GM23338 (cell line): ENCODE data around the gene WDR54. TPM values are rescaled to one million over a fixed set of nuclear protein-coding genes. Genes with fewer than 3 reads are reported as not detected.

ENCODE experiments used
- ATAC-seq: fragments of 200-7000 bp; cut with Tn5 transposase; 3 replicates; pipeline ENCODE4 v1.9.1; 2020
- DNase-seq: peaks from one replicate; pipeline ENCODE4 v3.0.0-alpha.2; 2015; ENCODE audit warnings: low spot score
- H2AFZ ChIP-seq: fragments of 200-600 bp; sonication (generic); 2 replicates; pipeline ENCODE4 v1.8.0; 2016; ENCODE audit warnings: antibody characterized with exemption, mild to moderate bottlenecking, moderate library complexity
- H3F3A ChIP-seq: fragments of 200-600 bp; sonication (generic); replicated peaks from 2 replicates; pipeline ENCODE4 v1.8.0; 2017; ENCODE audit warnings: antibody characterized with exemption, mixed run types, low read depth
- H3K27ac ChIP-seq: fragments of 200-600 bp; sonication (generic); 2 replicates; pipeline ENCODE4 v1.6.1; 2016; ENCODE audit warnings: low read depth
- H3K27me3 ChIP-seq: fragments of 200-600 bp; sonication (generic); 2 replicates; pipeline ENCODE4 v1.8.0; 2016; ENCODE audit warnings: mild to moderate bottlenecking, mixed run types, moderate library complexity; ENCODE audit not compliant: insufficient read depth
- H3K36me3 ChIP-seq: fragments of 200-600 bp; sonication (generic); 2 replicates; pipeline ENCODE4 v1.8.0; 2016; ENCODE audit warnings: mild to moderate bottlenecking; ENCODE audit not compliant: insufficient read depth
- H3K4me1 ChIP-seq: fragments of 200-600 bp; sonication (generic); 2 replicates; pipeline ENCODE4 v1.8.0; 2016; ENCODE audit warnings: mild to moderate bottlenecking, moderate library complexity; ENCODE audit not compliant: insufficient read depth
- H3K4me2 ChIP-seq: fragments of 200-600 bp; sonication (generic); 2 replicates; pipeline ENCODE4 v1.7.1; 2017; ENCODE audit warnings: mixed run types
- H3K4me3 ChIP-seq: fragments of 200-600 bp; sonication (generic); 2 replicates; pipeline ENCODE4 v1.6.1; 2016; ENCODE audit warnings: mixed run types
- H3K79me2 ChIP-seq: fragments of 200-600 bp; sonication (generic); replicated peaks from 2 replicates; pipeline ENCODE4 v1.8.0; 2017; ENCODE audit warnings: mild to moderate bottlenecking; ENCODE audit not compliant: insufficient read depth
- H3K9me2 ChIP-seq: fragments of 200-600 bp; sonication (generic); 2 replicates; pipeline ENCODE4 v1.8.0; 2017; ENCODE audit not compliant: insufficient read depth
- H4K20me1 ChIP-seq: fragments of 200-600 bp; sonication (generic); replicated peaks from 2 replicates; pipeline ENCODE4 v1.8.0; 2017; ENCODE audit warnings: mild to moderate bottlenecking; ENCODE audit not compliant: insufficient read depth
- H3K27ac Mint-ChIP-seq: 2 replicates; pipeline ENCODE4 v1.8.0; 2020; ENCODE audit warnings: inconsistent platforms, mild to moderate bottlenecking, moderate library complexity, mixed read lengths
- H3K27me3 Mint-ChIP-seq: 3 replicates; pipeline ENCODE4 v1.8.0; 2022; ENCODE audit warnings: low read depth, mild to moderate bottlenecking, moderate library complexity, mixed read lengths, inconsistent platforms; ENCODE audit not compliant: insufficient read depth, poor library complexity
- H3K36me3 Mint-ChIP-seq: 3 replicates; pipeline ENCODE4 v1.8.0; 2021; ENCODE audit warnings: low read depth, mild to moderate bottlenecking, inconsistent platforms, moderate library complexity, mixed read lengths
- H3K4me1 Mint-ChIP-seq: 3 replicates; pipeline ENCODE4 v1.8.0; 2020; ENCODE audit warnings: mild to moderate bottlenecking, inconsistent platforms, mixed read lengths
- H3K4me3 Mint-ChIP-seq: 3 replicates; pipeline ENCODE4 v1.8.0; 2021; ENCODE audit warnings: moderate library complexity, mild to moderate bottlenecking, inconsistent platforms, mixed read lengths
- H3K9me3 Mint-ChIP-seq: 3 replicates; pipeline ENCODE4 v1.8.0; 2020; ENCODE audit warnings: moderate library complexity, mild to moderate bottlenecking, inconsistent platforms, mixed read lengths
- CREB1 ChIP-seq: fragments of 250-450 bp; sonication (Bioruptor Pico); IDR thresholded peaks from 2 replicates; pipeline ENCODE4 v1.5.0; 2020; ENCODE audit warnings: low read depth, mild to moderate bottlenecking, moderate library complexity
- CTCF ChIP-seq, 2 experiments: fragments of 200-600 bp in 1 of 2; sonication (generic) in 1 of 2; conservative IDR thresholded peaks; 2 replicates each; pipeline versions ENCODE4 v1.5.1 to v1.6.1; 2016 to 2017; ENCODE audit warnings: antibody characterized with exemption in 2 of 2, low read depth in 2 of 2, mild to moderate bottlenecking in 2 of 2, moderate library complexity in 1 of 2
- ETS1 ChIP-seq: IDR thresholded peaks from 2 replicates; pipeline ENCODE4 v1.6.1; 2016; ENCODE audit warnings: antibody characterized with exemption
- EZH2 ChIP-seq: fragments of 200-600 bp; sonication (generic); IDR thresholded peaks from one replicate; pipeline ENCODE4 v1.8.0; 2017; ENCODE audit warnings: antibody characterized with exemption, mild to moderate bottlenecking, low read depth; ENCODE audit not compliant: unreplicated experiment
- EZH2phosphoT487 ChIP-seq: fragments of 200-600 bp; sonication (generic); IDR thresholded peaks from one replicate; pipeline ENCODE4 v1.8.1; 2018; ENCODE audit warnings: antibody characterized with exemption; ENCODE audit not compliant: unreplicated experiment
- JUNB ChIP-seq: IDR thresholded peaks from one replicate; pipeline ENCODE4 v1.6.1; 2016; ENCODE audit warnings: antibody characterized with exemption; ENCODE audit not compliant: unreplicated experiment
- NANOG ChIP-seq: IDR thresholded peaks from 2 replicates; pipeline ENCODE4 v1.6.1; 2016; ENCODE audit warnings: antibody characterized with exemption, borderline replicate concordance
- POLR2AphosphoS5 ChIP-seq: IDR thresholded peaks from 2 replicates; pipeline ENCODE4 v1.6.1; 2016; ENCODE audit warnings: antibody characterized with exemption, low read depth
- REST ChIP-seq: IDR thresholded peaks from one replicate; pipeline ENCODE4 v1.6.1; 2018; ENCODE audit warnings: antibody characterized with exemption; ENCODE audit not compliant: unreplicated experiment
- STAT1 ChIP-seq: IDR thresholded peaks from one replicate; pipeline ENCODE4 v1.6.1; 2016; ENCODE audit warnings: antibody characterized with exemption; ENCODE audit not compliant: unreplicated experiment
- ZNF114 ChIP-seq: fragments of 250-450 bp; sonication (Bioruptor Pico); IDR thresholded peaks from 2 replicates; pipeline ENCODE4 v1.5.0; 2020; ENCODE audit warnings: mild to moderate bottlenecking, moderate library complexity
- ZNF331 ChIP-seq: fragments of 250-450 bp; sonication (Bioruptor Pico); IDR thresholded peaks from 2 replicates; pipeline ENCODE4 v1.5.0; 2020; ENCODE audit warnings: low read depth, mild to moderate bottlenecking, moderate library complexity
- polyA plus RNA-seq: library from polyadenylated mRNA; unstranded; fragments of >200 nt; fragmentation: Nextera tagmentation; extraction: Ambion mirVana; gene quantifications from 2 replicates; pipeline ENCODE4 v1.2.1, GENCODE V29; 2016
- total RNA-seq: library from RNA; depleted of rRNA; stranded (reverse); fragments of >200 nt; shearing (Covaris generic); gene quantifications from 2 replicates; pipeline ENCODE4 v1.2.3, GENCODE V29; 2014
- TF ChIP-seq, protein P1 (sequence below): fragments of 250-450 bp; sonication (Bioruptor Pico); IDR thresholded peaks from 2 replicates; pipeline ENCODE4 v1.5.0; 2020; ENCODE audit warnings: mild to moderate bottlenecking, moderate library complexity

The WDR54 gene
- total and polyA plus RNA-seq, 2 experiments from 2014 or later: 41.3 to 42.6 TPM

- Mint-ChIP-seq H3K36me3 (no peaks in the 10 kb centered on the region; the same call in 1 of the 3 replicates), H3K4me1 (peaks cover 28% of the 10 kb centered on the region), H3K4me3 (peak within 1 kb of the TSS; percentile 94), H3K27me3 (peaks cover 24% of the 10 kb centered on the region), H3K9me3 (no peaks in the 10 kb centered on the region; the same call in 1 of the 3 replicates), H3K27ac (peak within 1 kb of the TSS; percentile 89)
- TF ChIP-seq CTCF (conservative IDR thresholded peaks at IDR 0.05; ENCODE audit: low read depth in 2 of 2) (no peak; a peak in 1 of 4 replicates), ETS1 (peak; percentile 95), REST (no peak), STAT1 (no peak), POLR2AphosphoS5 (peak; percentile 84), JUNB (no peak), NANOG (no peak), ZNF331 (CRISPR knock-in tag) (no peak), EZH2 (no peak), CREB1 (peak; percentile 77), EZH2phosphoT487 (no peak), ZNF114 (CRISPR knock-in tag) (no peak)
- TF ChIP-seq, protein P1, sequence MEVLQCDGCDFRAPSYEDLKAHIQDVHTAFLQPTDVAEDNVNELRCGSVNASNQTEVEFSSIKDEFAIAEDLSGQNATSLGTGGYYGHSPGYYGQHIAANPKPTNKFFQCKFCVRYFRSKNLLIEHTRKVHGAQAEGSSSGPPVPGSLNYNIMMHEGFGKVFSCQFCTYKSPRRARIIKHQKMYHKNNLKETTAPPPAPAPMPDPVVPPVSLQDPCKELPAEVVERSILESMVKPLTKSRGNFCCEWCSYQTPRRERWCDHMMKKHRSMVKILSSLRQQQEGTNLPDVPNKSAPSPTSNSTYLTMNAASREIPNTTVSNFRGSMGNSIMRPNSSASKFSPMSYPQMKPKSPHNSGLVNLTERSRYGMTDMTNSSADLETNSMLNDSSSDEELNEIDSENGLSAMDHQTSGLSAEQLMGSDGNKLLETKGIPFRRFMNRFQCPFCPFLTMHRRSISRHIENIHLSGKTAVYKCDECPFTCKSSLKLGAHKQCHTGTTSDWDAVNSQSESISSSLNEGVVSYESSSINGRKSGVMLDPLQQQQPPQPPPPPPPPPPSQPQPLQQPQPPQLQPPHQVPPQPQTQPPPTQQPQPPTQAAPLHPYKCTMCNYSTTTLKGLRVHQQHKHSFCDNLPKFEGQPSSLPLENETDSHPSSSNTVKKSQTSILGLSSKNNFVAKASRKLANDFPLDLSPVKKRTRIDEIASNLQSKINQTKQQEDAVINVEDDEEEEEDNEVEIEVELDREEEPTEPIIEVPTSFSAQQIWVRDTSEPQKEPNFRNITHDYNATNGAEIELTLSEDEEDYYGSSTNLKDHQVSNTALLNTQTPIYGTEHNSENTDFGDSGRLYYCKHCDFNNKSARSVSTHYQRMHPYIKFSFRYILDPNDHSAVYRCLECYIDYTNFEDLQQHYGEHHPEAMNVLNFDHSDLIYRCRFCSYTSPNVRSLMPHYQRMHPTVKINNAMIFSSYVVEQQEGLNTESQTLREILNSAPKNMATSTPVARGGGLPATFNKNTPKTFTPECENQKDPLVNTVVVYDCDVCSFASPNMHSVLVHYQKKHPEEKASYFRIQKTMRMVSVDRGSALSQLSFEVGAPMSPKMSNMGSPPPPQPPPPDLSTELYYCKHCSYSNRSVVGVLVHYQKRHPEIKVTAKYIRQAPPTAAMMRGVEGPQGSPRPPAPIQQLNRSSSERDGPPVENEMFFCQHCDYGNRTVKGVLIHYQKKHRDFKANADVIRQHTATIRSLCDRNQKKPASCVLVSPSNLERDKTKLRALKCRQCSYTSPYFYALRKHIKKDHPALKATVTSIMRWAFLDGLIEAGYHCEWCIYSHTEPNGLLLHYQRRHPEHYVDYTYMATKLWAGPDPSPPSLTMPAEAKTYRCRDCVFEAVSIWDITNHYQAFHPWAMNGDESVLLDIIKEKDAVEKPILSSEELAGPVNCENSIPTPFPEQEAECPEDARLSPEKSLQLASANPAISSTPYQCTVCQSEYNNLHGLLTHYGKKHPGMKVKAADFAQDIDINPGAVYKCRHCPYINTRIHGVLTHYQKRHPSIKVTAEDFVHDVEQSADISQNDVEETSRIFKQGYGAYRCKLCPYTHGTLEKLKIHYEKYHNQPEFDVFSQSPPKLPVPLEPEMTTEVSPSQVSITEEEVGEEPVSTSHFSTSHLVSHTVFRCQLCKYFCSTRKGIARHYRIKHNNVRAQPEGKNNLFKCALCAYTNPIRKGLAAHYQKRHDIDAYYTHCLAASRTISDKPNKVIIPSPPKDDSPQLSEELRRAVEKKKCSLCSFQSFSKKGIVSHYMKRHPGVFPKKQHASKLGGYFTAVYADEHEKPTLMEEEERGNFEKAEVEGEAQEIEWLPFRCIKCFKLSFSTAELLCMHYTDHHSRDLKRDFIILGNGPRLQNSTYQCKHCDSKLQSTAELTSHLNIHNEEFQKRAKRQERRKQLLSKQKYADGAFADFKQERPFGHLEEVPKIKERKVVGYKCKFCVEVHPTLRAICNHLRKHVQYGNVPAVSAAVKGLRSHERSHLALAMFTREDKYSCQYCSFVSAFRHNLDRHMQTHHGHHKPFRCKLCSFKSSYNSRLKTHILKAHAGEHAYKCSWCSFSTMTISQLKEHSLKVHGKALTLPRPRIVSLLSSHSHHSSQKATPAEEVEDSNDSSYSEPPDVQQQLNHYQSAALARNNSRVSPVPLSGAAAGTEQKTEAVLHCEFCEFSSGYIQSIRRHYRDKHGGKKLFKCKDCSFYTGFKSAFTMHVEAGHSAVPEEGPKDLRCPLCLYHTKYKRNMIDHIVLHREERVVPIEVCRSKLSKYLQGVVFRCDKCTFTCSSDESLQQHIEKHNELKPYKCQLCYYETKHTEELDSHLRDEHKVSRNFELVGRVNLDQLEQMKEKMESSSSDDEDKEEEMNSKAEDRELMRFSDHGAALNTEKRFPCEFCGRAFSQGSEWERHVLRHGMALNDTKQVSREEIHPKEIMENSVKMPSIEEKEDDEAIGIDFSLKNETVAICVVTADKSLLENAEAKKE (CRISPR knock-in tag): no peak
- peak within 1 kb of the TSS; percentile 84 for H3K4me3 ChIP-seq
- DNase-seq (peak; percentile 98), ATAC-seq (peak; percentile 19)
- H3K4me2 ChIP-seq: peak within 1 kb of the TSS; percentile 88
- H3K27me3 ChIP-seq: no peaks in the 10 kb centered on the region
- peak within 1 kb of the TSS; percentile 56 for H2AFZ ChIP-seq
- H3K36me3 ChIP-seq: no peaks in the 10 kb centered on the region
- H3K4me1 ChIP-seq: peaks cover 17% of the 10 kb centered on the region
- H3K9me2 ChIP-seq: no peaks in the 10 kb centered on the region
- no peak within 1 kb of the TSS for H3K27ac ChIP-seq
- peaks cover 9% of the 10 kb centered on the region for H3F3A ChIP-seq
- no peaks in the 10 kb centered on the region for H4K20me1 ChIP-seq
- H3K79me2 ChIP-seq: peaks cover 5% of the 10 kb centered on the region
Measured at GRCh38 chr2:74454654-74455511, 33.4 kb downstream of the WDR54 start, which contains the start of gene INO80B. INO80B (plus strand) TSS chr2:74455087; CDS start chr2:74455117, 30 bp downstream.
